PFSK-1 (cell line): ENCODE results near the gene TTF2.

Source experiments
- POLR2AphosphoS5 ChIP-seq: IDR thresholded peaks from 2 replicates; pipeline ENCODE4 v1.6.1; 2012; ENCODE audit warnings: low read depth, mild to moderate bottlenecking, control low read depth, low read length, moderate library complexity
- REST ChIP-seq, 2 experiments: IDR thresholded peaks; 2 replicates each; pipeline versions ENCODE4 v1.6.1 to v1.8.0; 2011 to 2012; ENCODE audit warnings: low read depth in 2 of 2, low read length in 2 of 2, control low read depth in 1 of 2, inconsistent platforms in 1 of 2, mild to moderate bottlenecking in 1 of 2, moderate library complexity in 1 of 2; ENCODE audit not compliant: insufficient read depth in 1 of 2

- no peak for TF ChIP-seq REST (IDR thresholded peaks at IDR 0.05; ENCODE audit: insufficient read depth in 1 of 2, low read depth in 2 of 2, low read length in 2 of 2)
- TF ChIP-seq POLR2AphosphoS5: no peak
Measured at GRCh38 chr1:117135329-117135728, 75.2 kb downstream of the TTF2 start.
